Effector CD4-positive, alpha-beta T cell (primary cell): ENCODE data around the gene TMCO4.

ENCODE experiments used
- DNase-seq: peaks from one replicate; pipeline ENCODE4 v3.0.0-alpha.2; 2020

Gene TMCO4

GRCh38 chr1:19775317-19775716 is 24.4 kb downstream of the TMCO4 start:
- no peak for DNase-seq

- no peak for DNase-seq
Measured at GRCh38 chr1:19774180-19774785, 25.4 kb downstream of the TMCO4 start.

- DNase-seq: no peak
Measured at GRCh38 chr1:19773485-19773884, 26.2 kb downstream of the TMCO4 start.

GRCh38 chr1:19772053-19772452 is 27.7 kb downstream of the TMCO4 start:
- no peak for DNase-seq

- no peak for DNase-seq
Measured at GRCh38 chr1:19771350-19771749, 28.4 kb downstream of the TMCO4 start.

GRCh38 chr1:19770436-19771190 is 29.1 kb downstream of the TMCO4 start:
- no peak for DNase-seq

GRCh38 chr1:19769211-19769932 is 30.3 kb downstream of the TMCO4 start:
- no peak for DNase-seq

GRCh38 chr1:19768353-19769210 is 31.1 kb downstream of the TMCO4 start:
- no peak for DNase-seq

- no peak for DNase-seq
Measured at GRCh38 chr1:19765623-19766022, 34.1 kb downstream of the TMCO4 start.

- DNase-seq: no peak
Measured at GRCh38 chr1:19764848-19765247, 34.9 kb downstream of the TMCO4 start.

GRCh38 chr1:19762175-19762779 is 37.4 kb downstream of the TMCO4 start:
- peak; percentile 10 for DNase-seq

- no peak for DNase-seq
Measured at GRCh38 chr1:19759740-19760089, 40.0 kb downstream of the TMCO4 start.

GRCh38 chr1:19758227-19758830 is 41.4 kb downstream of the TMCO4 start:
- DNase-seq: no peak

- DNase-seq: no peak
Measured at GRCh38 chr1:19757641-19758040, 42.1 kb downstream of the TMCO4 start.

- no peak for DNase-seq
Measured at GRCh38 chr1:19756480-19756879, 43.2 kb downstream of the TMCO4 start.

GRCh38 chr1:19754482-19754881 is 45.2 kb downstream of the TMCO4 start:
- DNase-seq: no peak

GRCh38 chr1:19752083-19752696 is 47.5 kb downstream of the TMCO4 start:
- no peak for DNase-seq

- DNase-seq: no peak
Measured at GRCh38 chr1:19750882-19751276, 48.8 kb downstream of the TMCO4 start.

GRCh38 chr1:19750101-19750881 is 49.4 kb downstream of the TMCO4 start:
- DNase-seq: no peak

GRCh38 chr1:19749685-19750084 is 50.0 kb downstream of the TMCO4 start:
- no peak for DNase-seq

GRCh38 chr1:19747761-19748160 is 52.0 kb downstream of the TMCO4 start:
- no peak for DNase-seq
